BE2C (cell line): ENCODE measurements around the gene KCNMA1.

Experiments used
- DNase-seq: peaks from one replicate; pipeline ENCODE4 v3.0.0-alpha.2; 2020
- H3K27me3 ChIP-seq: fragments of 250-450 bp; sonication (Bioruptor Pico); 2 replicates; pipeline ENCODE4 v1.5.1; 2020; ENCODE audit warnings: mild to moderate bottlenecking
- H3K36me3 ChIP-seq: fragments of 250-450 bp; sonication (Bioruptor Pico); 2 replicates; pipeline ENCODE4 v1.5.1; 2020; ENCODE audit warnings: mild to moderate bottlenecking
- H3K4me1 ChIP-seq: fragments of 250-450 bp; sonication (Bioruptor Pico); 2 replicates; pipeline ENCODE4 v1.5.1; 2020
- H3K4me3 ChIP-seq: 2 replicates; pipeline ENCODE4 v1.5.1; 2011; ENCODE audit warnings: low read depth, low read length
- H3K9me3 ChIP-seq: fragments of 250-450 bp; sonication (Bioruptor Pico); 2 replicates; pipeline ENCODE4 v1.5.1; 2020
- CTCF ChIP-seq: IDR thresholded peaks from 2 replicates; pipeline ENCODE4 v1.5.1; 2012; ENCODE audit warnings: mild to moderate bottlenecking, low read depth, low read length

The KCNMA1 gene

GRCh38 chr10:77139252-77140160 is 498.1 kb downstream of the KCNMA1 start:
- Histone ChIP-seq H3K9me3 (no peaks in the 10 kb centered on the region), H3K4me1 (no peaks in the 10 kb centered on the region; the same call in 1 of the 2 replicates), H3K4me3 (no peak overlapping the region), H3K36me3 (no peaks in the 10 kb centered on the region), H3K27me3 (no peaks in the 10 kb centered on the region)
- no peak for DNase-seq
- TF ChIP-seq CTCF, result no peak

GRCh38 chr10:77138541-77138940 is 499.1 kb downstream of the KCNMA1 start:
- H3K36me3 ChIP-seq, result no peaks in the 10 kb centered on the region
- TF ChIP-seq CTCF, result no peak

DNA sequence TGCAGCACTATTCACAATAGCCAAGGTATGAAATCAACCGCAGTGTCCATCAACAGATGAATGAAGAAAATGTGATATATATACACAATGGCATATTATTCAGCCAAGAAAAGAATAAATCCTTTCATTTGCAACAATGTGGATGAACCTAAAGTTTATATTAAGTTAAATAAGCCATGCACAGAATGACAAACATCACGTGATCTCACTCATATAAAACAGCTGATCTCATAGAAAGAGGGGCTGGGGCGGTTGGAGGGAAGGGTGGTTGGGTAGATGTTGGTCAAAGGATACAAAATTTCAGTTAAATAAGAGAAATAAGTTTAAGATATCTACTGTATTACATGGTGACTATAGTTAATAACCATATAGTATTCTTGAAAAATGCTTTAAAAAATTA is 502.1 kb downstream of the KCNMA1 start:
- H3K4me1 ChIP-seq, result no peaks in the 10 kb centered on the region; the same call in 1 of the 2 replicates
- DNase-seq, result no peak
- TF ChIP-seq CTCF, result no peak
- H3K4me3 ChIP-seq, result no peak overlapping the region
- no peaks in the 10 kb centered on the region for H3K27me3 ChIP-seq
- H3K9me3 ChIP-seq, result no peaks in the 10 kb centered on the region
- no peaks in the 10 kb centered on the region for H3K36me3 ChIP-seq

More at GRCh38 chr10:77138541-77138940, 499.1 kb downstream of the KCNMA1 start:
- DNase-seq, result peak; percentile 45
- H3K4me1 ChIP-seq, result no peaks in the 10 kb centered on the region; the same call in 1 of the 2 replicates
- no peak overlapping the region for H3K4me3 ChIP-seq
- H3K27me3 ChIP-seq, result no peaks in the 10 kb centered on the region
- no peaks in the 10 kb centered on the region for H3K9me3 ChIP-seq

GRCh38 chr10:77131214-77131613 is 506.4 kb downstream of the KCNMA1 start:
- DNase-seq, result no peak
- no peak overlapping the region for H3K4me3 ChIP-seq
- TF ChIP-seq CTCF, result no peak
- H3K36me3 ChIP-seq, result no peaks in the 10 kb centered on the region
- no peaks in the 10 kb centered on the region for H3K27me3 ChIP-seq
- H3K9me3 ChIP-seq, result no peaks in the 10 kb centered on the region
- H3K4me1 ChIP-seq, result no peaks in the 10 kb centered on the region

DNA sequence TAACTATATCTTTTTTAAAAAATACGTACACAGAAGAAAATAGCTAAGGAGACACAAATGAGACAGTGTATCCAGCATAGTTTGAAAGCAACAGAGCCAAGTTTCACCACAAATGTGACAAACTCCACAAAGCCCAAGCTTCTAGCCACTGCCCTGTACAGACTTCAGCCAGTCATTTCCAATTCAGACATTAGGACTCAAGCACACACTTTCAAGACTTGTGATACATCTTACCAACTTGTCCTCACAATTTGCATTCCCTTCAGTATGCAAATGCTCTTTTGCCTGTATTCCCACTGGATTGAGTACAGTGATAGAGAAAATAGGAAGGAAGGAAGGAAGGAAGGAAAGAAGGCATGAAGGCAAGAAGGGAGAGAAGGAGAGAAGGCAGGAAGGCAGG is 510.4 kb downstream of the KCNMA1 start:
- no peak overlapping the region for H3K4me3 ChIP-seq
- no peaks in the 10 kb centered on the region for H3K27me3 ChIP-seq
- H3K4me1 ChIP-seq, result peaks cover 4% of the 10 kb centered on the region
- H3K36me3 ChIP-seq, result no peaks in the 10 kb centered on the region
- DNase-seq, result no peak
- H3K9me3 ChIP-seq, result no peaks in the 10 kb centered on the region
- no peak for TF ChIP-seq CTCF

DNA sequence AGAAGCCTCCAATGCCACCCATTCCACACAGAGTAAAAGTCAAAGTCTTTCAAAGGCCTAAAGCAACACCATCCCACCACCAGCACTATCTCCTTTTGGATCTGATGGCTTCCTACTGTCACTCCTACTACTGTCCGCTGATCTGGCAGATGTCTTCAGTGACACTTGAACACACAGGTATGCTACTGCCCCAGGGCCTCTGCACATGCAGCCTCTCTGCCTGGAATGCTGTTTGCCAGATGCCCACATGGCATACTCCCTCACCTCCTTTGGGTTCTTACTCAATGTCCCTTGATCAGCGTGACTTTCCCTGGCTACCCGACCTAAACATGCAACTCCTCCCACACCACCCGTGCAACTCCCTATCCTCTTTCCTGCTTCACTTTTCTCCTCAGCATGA is 512.4 kb downstream of the KCNMA1 start:
- no peaks in the 10 kb centered on the region for H3K36me3 ChIP-seq
- no peak for DNase-seq
- no peaks in the 10 kb centered on the region for H3K9me3 ChIP-seq
- H3K4me3 ChIP-seq, result no peak overlapping the region
- no peak for TF ChIP-seq CTCF
- H3K27me3 ChIP-seq, result no peaks in the 10 kb centered on the region
- peaks cover 14% of the 10 kb centered on the region for H3K4me1 ChIP-seq
